Measurements from ENCODE around the gene OSGEP. TPM values are rescaled to one million over a fixed set of nuclear protein-coding genes. Genes with fewer than 3 reads are reported as not detected.

OSGEP gene
- total and polyA plus RNA-seq, 12 donors, result 17.6 to 37.6 (median 22.8) TPM

DNA sequence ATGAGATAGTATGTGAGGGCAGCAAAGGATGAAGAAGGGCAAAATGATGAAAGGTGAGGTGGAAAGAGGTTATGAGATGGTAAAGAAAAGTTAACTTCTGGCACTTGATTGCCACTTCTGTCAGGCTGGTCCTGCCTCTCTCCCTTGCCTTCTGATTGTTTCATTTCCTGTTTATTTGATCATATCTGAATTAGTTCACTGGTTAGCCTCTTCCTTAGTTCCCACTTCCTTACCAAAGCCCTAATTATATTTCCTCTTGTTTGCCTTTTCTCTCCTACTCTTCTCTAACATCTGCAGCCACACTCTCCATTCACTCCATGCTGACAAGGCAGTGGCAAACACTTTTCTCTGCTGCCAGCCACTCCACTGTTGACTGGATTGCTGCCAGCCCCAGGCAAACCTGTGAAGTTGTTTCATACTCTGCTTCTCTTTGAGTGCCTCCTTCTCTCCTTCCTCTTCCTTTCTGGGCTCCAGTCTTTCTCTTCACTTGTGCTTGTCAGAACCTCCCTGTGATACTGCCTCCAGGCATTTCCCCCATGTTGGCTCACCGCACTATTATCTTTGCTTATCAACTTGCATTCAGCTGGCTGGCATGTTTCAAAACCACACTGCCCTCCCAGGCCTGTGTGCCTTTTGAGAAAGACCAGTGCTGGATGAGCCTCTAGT, 22.7 kb upstream of the OSGEP start:
- ATAC-seq (peak; percentile 55 to 89 (median 80)), DNase-seq (peak; percentile 23 to 41)
- Histone ChIP-seq H3K27ac (peak overlapping the region in 8 of 10 donors; percentile 17 to 86 (median 62)), H3K4me1 (peaks cover 5 to 36% (median 22%) of the 10 kb centered on the region in 9 donors), H3K9me3 (no peaks in the 10 kb centered on the region), H3K36me3 (peaks cover 0 to 61% (median 10%) of the 10 kb centered on the region in 9 donors), H3K4me3 (peak overlapping the region in 1 of 10 donors; percentile 7), H3K27me3 (no peaks in the 10 kb centered on the region)
- 0 to 26% methylated on average over 1 of the region's 1 CpG for WGBS, 2 donors
- TF ChIP-seq, protein P1, sequence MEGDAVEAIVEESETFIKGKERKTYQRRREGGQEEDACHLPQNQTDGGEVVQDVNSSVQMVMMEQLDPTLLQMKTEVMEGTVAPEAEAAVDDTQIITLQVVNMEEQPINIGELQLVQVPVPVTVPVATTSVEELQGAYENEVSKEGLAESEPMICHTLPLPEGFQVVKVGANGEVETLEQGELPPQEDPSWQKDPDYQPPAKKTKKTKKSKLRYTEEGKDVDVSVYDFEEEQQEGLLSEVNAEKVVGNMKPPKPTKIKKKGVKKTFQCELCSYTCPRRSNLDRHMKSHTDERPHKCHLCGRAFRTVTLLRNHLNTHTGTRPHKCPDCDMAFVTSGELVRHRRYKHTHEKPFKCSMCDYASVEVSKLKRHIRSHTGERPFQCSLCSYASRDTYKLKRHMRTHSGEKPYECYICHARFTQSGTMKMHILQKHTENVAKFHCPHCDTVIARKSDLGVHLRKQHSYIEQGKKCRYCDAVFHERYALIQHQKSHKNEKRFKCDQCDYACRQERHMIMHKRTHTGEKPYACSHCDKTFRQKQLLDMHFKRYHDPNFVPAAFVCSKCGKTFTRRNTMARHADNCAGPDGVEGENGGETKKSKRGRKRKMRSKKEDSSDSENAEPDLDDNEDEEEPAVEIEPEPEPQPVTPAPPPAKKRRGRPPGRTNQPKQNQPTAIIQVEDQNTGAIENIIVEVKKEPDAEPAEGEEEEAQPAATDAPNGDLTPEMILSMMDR (IDR thresholded peaks at IDR 0.05), result no peak
- intact Hi-C loops (cut with DNase I), result no loop called here

DNA sequence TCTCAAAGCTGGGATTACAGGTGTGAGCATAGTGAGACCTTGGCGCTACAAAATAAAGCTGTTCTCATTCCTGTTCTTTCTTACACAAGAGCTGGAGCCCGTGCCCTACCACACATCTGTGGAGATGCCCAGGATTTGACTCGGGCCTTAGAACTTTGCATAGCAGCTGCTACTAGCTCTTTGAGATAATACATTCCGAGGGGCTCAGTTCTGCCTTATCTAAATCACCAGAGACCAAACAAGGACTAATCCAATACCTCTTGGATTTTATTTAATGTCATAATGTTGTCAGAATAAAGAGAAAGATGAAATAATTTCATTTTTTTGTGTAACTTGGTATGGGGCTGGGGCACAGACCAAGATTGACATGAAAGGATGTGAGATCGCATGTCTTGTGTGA, 22.2 kb upstream of the OSGEP start:
- ATAC-seq, result no peak
- Histone ChIP-seq H3K27me3 (no peaks in the 10 kb centered on the region), H3K9me3 (no peaks in the 10 kb centered on the region), H3K4me3 (no peak overlapping the region), H3K27ac (peak overlapping the region in 8 of 10 donors; percentile 17 to 86 (median 62)), H3K36me3 (peaks cover 0 to 67% (median 10%) of the 10 kb centered on the region in 9 donors), H3K4me1 (peaks cover 5 to 41% (median 22%) of the 10 kb centered on the region in 9 donors)
- 63 to 67% methylated on average over 5 of the region's 5 CpGs for WGBS, 2 donors
- no peak for DNase-seq
- TF ChIP-seq, protein P1 (IDR thresholded peaks at IDR 0.05), result no peak
- intact Hi-C loops (cut with DNase I), result no loop called here

DNA sequence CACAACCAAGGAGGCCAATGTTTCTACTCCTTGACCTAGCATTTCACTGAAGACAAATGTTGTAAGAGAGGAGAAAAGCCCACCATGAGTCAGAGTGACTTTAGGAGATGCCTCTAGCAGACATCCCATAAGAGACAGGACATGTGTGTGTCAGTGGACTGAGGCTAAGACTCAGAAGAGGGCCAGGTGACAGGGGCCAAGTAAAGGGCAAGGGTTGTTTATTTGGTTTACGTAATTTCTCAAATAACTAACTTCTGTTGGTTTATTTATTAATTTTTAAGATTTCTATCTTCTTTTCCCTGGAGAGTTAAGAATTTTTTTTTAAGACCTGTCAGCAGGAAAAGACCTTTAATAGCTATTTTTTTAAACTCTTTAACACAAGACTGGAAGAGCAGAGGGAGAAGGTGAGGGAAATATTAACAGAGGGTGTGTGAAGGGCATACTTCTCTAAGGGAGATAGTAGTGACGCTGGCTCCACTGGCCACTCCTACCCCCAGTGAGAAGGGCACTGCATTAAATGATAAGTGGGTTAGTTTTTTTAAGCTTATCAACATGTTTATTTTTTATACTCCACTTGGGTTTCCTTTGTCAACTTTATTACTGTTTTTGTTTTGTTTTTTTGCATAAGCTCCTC, 18.0 kb upstream of the OSGEP start:
- peaks cover 0 to 60% (median 10%) of the 10 kb centered on the region in 9 donors for H3K36me3 ChIP-seq
- no peak for ATAC-seq

DNA sequence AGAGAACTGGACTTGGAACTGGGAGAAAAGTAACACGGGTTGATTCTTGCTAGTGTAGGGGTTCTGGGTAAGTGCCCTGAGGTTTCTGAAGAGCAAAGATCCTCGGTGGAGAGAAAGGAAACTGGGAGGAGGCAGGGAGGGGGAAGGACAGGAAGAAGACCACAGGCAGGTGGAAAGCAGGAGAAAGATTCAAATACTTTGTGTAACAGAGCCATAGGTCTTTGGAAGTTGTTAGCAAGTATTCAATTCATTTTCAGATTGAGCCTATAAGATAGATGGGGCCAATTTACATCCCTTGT, 15.9 kb upstream of the OSGEP start:
- WGBS, 2 donors, result 5% methylated on average over 2 of the region's 2 CpGs
- DNase-seq (no peak), ATAC-seq (no peak)
- peaks cover 0 to 41% (median 8%) of the 10 kb centered on the region in 9 donors for H3K36me3 ChIP-seq
- H3K27me3 ChIP-seq, result no peaks in the 10 kb centered on the region
- H3K9me3 ChIP-seq, result no peaks in the 10 kb centered on the region
- intact Hi-C loops (cut with DNase I), result loop anchor here in 1 of 10 donors (5.0 kb wide), 2 partner anchors 142 to 212 kb away; partner anchors contain the start of gene RNASE4
- H3K4me1 ChIP-seq, result peaks cover 0 to 43% (median 26%) of the 10 kb centered on the region in 9 donors
- peak overlapping the region in 9 of 10 donors; percentile 52 to 97 (median 89) for H3K27ac ChIP-seq
- TF ChIP-seq, protein P1 (IDR thresholded peaks at IDR 0.05), result no peak
- peak overlapping the region in 9 of 10 donors; percentile 61 to 97 (median 73) for H3K4me3 ChIP-seq

More for the DNA sequence above, 18.0 kb upstream of the OSGEP start:
- no peak for DNase-seq
- H3K4me1 ChIP-seq, result peaks cover 5 to 60% (median 38%) of the 10 kb centered on the region in 9 donors
- no peaks in the 10 kb centered on the region for H3K9me3 ChIP-seq
- no peak overlapping the region for H3K4me3 ChIP-seq
- WGBS, 2 donors, result 73 to 78% methylated on average over 2 of the region's 2 CpGs
- intact Hi-C loops (cut with DNase I), result loop anchor here in 1 of 10 donors (5.0 kb wide), 2 partner anchors 140 to 210 kb away; partner anchors contain the start of gene RNASE4
- no peaks in the 10 kb centered on the region for H3K27me3 ChIP-seq
- no peak overlapping the region for H3K27ac ChIP-seq
- TF ChIP-seq, protein P1 (IDR thresholded peaks at IDR 0.05), result no peak

Measured in heart right ventricle (tissue), 16 donors.